HFFc6 (cell line): ENCODE data around the gene KLF7. TPM values are rescaled to one million over a fixed set of nuclear protein-coding genes. Genes with fewer than 3 reads are reported as not detected.

Source experiments
- DNase-seq: peaks from one replicate; pipeline ENCODE4 v3.0.0-alpha.2; 2018
- H3K27ac Mint-ChIP-seq: 2 replicates; pipeline ENCODE4 v1.8.0; 2020; ENCODE audit warnings: mild to moderate bottlenecking, mixed read lengths
- H3K27me3 Mint-ChIP-seq: 2 replicates; pipeline ENCODE4 v1.8.0; 2021; ENCODE audit warnings: mild to moderate bottlenecking, moderate library complexity, mixed read lengths; ENCODE audit not compliant: insufficient read depth
- H3K36me3 Mint-ChIP-seq: 2 replicates; pipeline ENCODE4 v1.8.0; 2021; ENCODE audit warnings: low read depth, mixed read lengths
- H3K4me1 Mint-ChIP-seq: 2 replicates; pipeline ENCODE4 v1.8.0; 2020; ENCODE audit warnings: low read depth, mixed read lengths
- H3K4me3 Mint-ChIP-seq: 2 replicates; pipeline ENCODE4 v1.8.0; 2020; ENCODE audit warnings: mild to moderate bottlenecking, moderate library complexity, mixed read lengths
- H3K9me3 Mint-ChIP-seq: 2 replicates; pipeline ENCODE4 v1.8.0; 2020; ENCODE audit warnings: mild to moderate bottlenecking, mixed read lengths
- total RNA-seq, 6 experiments: library from RNA; stranded (reverse); fragmentation: NEBNext Ultra II Directional; extraction: Animal tissue kit (Norgen Biotek cat#: 25700); gene quantifications; 2 replicates in 1 of 6; 3 replicates in 5 of 6; pipeline ENCODE4 v1.2.3, GENCODE V29; 2021
- TF ChIP-seq, protein P1 (sequence below): fragments of 200-600 bp; sonication (generic); IDR thresholded peaks from 2 replicates; pipeline ENCODE4 v1.5.0; 2021; ENCODE audit warnings: antibody characterized with exemption, mild to moderate bottlenecking

The KLF7 gene
- total RNA-seq, 6 experiments from 2014 or later, result 29.4 to 45.0 (median 34.0) TPM

DNA sequence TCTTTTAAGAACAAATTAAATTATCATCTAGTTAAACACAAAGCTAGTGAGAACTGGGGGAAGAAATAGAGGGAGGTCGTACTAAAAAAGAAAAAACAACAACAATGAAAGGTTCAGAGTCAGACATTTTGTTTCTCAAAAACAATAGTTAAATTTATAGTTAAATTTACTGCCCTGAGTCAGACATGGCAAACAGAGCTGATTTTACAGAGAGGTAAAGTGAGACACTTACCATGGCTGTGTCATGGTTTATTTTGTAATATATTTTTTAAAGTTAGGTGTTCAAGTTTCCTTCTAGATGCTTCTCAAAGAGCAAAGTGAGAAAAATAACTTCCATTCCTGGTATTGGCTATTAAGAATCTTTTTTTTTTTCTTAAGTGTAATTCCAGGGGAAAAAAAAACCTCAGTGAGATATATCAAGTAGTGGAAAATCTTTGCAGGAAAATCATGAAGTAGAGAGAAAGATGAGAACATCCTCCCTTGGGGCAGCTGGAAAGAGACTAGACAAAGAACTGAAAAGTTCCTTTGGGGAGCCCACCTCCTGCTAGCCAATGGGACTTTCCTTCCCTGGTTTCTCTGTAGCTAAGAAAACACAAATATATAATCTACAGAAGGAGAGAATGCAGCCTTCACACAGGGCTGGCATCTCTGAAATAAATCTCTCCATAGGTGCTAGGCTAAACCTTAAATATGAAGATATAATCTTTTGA is 12.3 kb downstream of the KLF7 start:
- H3K27ac Mint-ChIP-seq, result peak overlapping the region; percentile 38
- peaks cover 48% of the 10 kb centered on the region for H3K36me3 Mint-ChIP-seq
- TF ChIP-seq, protein P1, sequence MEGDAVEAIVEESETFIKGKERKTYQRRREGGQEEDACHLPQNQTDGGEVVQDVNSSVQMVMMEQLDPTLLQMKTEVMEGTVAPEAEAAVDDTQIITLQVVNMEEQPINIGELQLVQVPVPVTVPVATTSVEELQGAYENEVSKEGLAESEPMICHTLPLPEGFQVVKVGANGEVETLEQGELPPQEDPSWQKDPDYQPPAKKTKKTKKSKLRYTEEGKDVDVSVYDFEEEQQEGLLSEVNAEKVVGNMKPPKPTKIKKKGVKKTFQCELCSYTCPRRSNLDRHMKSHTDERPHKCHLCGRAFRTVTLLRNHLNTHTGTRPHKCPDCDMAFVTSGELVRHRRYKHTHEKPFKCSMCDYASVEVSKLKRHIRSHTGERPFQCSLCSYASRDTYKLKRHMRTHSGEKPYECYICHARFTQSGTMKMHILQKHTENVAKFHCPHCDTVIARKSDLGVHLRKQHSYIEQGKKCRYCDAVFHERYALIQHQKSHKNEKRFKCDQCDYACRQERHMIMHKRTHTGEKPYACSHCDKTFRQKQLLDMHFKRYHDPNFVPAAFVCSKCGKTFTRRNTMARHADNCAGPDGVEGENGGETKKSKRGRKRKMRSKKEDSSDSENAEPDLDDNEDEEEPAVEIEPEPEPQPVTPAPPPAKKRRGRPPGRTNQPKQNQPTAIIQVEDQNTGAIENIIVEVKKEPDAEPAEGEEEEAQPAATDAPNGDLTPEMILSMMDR, result no peak
- no peaks in the 10 kb centered on the region for H3K9me3 Mint-ChIP-seq
- H3K4me3 Mint-ChIP-seq, result peak overlapping the region; percentile 40; the same call in 1 of the 2 replicates
- peaks cover 4% of the 10 kb centered on the region; the same call in 1 of the 2 replicates for H3K27me3 Mint-ChIP-seq
- H3K4me1 Mint-ChIP-seq, result peaks cover 95% of the 10 kb centered on the region
- no peak for DNase-seq

DNA sequence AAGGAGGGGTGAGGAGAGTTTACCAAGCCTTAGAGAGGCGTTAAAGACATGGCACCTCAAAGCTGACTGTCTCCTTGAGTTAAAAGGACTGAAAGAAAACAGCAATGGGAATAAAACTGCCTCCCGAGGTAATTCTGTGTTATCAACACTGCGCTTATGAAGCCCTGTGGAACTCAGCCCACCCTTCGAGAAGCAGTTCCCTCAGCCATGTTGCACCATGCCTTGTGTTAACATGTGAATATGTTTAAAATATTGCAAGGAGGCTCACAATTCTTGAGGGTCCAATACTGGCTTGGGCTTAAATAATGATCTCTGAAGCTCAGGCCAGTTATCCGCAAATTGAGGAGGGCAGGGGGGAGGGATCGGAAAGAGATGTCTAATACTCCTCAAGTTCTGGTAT is 14.7 kb downstream of the KLF7 start:
- Mint-ChIP-seq H3K27me3 (peaks cover 5% of the 10 kb centered on the region), H3K9me3 (no peaks in the 10 kb centered on the region)

DNA sequence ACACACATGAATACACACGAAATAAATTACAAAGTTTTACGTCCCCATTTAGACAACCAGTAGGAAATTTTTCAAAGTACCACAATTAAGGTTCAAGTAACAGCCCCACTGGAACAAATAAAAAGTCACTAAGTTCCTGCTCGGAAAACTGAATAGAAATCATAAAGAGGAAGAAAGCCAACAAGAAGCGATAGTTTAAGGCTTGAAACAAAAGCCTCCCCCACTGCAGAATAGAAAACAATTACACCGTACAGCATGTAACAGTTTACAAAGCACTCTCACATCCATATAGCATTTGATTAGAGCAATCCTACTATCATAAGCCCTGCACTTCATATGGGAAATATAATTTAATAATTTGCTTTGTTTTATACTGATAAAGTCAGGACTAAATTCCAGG is 15.5 kb downstream of the KLF7 start:
- peaks cover 80% of the 10 kb centered on the region for H3K4me1 Mint-ChIP-seq
- DNase-seq, result no peak
- H3K9me3 Mint-ChIP-seq, result no peaks in the 10 kb centered on the region
- TF ChIP-seq, protein P1, result no peak
- no peak overlapping the region for H3K27ac Mint-ChIP-seq
- peaks cover 54% of the 10 kb centered on the region for H3K36me3 Mint-ChIP-seq
- H3K4me3 Mint-ChIP-seq, result no peak overlapping the region
- H3K27me3 Mint-ChIP-seq, result peaks cover 5% of the 10 kb centered on the region

More for the DNA sequence above, 14.7 kb downstream of the KLF7 start:
- DNase-seq, result no peak
- H3K36me3 Mint-ChIP-seq, result peaks cover 53% of the 10 kb centered on the region
- H3K4me1 Mint-ChIP-seq, result peaks cover 87% of the 10 kb centered on the region
- no peak overlapping the region for H3K4me3 Mint-ChIP-seq
- TF ChIP-seq, protein P1, result no peak
- H3K27ac Mint-ChIP-seq, result peak overlapping the region; percentile 32; the same call in 1 of the 2 replicates

DNA sequence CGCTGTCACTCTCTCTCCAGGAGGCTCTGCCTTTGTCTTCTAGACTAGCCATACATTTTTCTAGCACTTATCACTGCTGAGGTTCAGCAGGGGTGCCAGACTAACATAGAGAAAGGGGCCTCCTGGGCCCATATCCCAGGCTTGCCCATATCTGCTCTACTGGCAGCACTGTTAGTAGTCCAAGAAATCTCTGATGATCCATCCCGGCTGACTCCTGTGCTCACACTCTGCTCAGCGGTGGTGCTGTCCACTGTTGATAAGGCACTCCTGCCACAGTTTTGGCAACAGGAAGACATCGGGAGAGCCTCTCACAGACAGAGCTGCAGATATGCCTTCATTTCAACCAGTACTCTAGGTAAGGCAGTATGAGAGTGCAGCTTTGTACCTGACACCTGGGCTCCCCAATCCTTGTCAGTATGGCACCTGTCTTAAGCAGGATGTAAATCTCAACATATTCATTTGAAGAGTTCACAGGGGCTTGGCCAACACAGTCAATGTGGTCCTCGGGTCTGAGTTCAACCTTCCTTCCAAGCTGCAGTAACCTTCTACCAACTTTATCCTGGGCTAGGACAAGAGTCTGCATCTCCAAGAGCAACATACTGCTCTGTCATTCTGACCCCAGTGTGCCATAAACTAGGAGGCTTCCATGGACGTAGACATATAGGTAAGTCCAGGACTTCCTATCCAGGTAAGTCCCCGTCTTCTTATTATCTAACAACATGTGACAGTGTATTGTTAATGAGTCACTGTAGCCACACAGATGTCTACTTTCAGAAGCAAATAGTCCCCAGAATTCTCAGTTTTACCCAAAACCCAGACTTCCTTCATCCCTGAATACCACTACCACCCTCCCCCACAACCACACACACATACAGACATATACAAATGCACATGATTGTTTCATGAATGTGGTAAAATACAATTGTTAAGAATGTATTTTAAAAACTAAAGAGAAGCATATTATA is 16.2 kb downstream of the KLF7 start:
- DNase-seq, result no peak
- Mint-ChIP-seq H3K9me3 (no peaks in the 10 kb centered on the region), H3K4me3 (no peak overlapping the region), H3K27ac (no peak overlapping the region), H3K27me3 (peaks cover 5% of the 10 kb centered on the region), H3K4me1 (peaks cover 80% of the 10 kb centered on the region), H3K36me3 (peaks cover 57% of the 10 kb centered on the region)
- TF ChIP-seq, protein P1, result no peak

DNA sequence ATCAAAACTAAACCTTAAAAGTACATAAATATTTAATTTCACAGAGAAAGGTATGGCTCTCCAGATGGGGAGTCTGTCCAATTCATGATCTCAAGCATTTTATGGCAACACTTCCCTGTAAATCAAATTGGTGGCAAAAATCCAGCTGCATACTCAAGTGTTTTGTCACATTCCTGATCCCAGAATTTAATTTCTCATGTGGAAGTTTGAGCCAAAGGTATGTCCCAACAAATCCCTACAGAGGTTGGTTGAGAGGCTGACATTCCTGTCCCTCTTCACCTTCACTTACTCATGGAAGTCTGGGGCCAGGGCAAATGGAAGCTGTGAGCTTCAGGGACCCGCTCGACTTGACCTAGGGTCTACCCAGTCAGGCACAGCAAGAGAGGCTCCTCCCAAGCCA is 17.7 kb downstream of the KLF7 start:
- Mint-ChIP-seq H3K4me1 (peaks cover 80% of the 10 kb centered on the region), H3K27ac (peak overlapping the region; percentile 22; the same call in 1 of the 2 replicates), H3K36me3 (peaks cover 66% of the 10 kb centered on the region), H3K9me3 (no peaks in the 10 kb centered on the region), H3K4me3 (no peak overlapping the region), H3K27me3 (peaks cover 8% of the 10 kb centered on the region)
- DNase-seq, result peak; percentile 51
- TF ChIP-seq, protein P1, result no peak
